HG03460 (cell line): ENCODE measurements around the gene RASA2.
A peak's percentile ranks its signal among the peaks of the same experiment; 100 is the strongest.
"Not testable (repeated sequence)": the region's sequence is repeated elsewhere in the genome, so short reads cannot be mapped to it uniquely, and the experiment has no call there.

Experiments used
- ATAC-seq: cut with Tn5 transposase; IDR thresholded peaks from one replicate; pipeline ENCODE4 v1.9.1; 2021; ENCODE audit not compliant: unreplicated experiment

RASA2 gene

DNA sequence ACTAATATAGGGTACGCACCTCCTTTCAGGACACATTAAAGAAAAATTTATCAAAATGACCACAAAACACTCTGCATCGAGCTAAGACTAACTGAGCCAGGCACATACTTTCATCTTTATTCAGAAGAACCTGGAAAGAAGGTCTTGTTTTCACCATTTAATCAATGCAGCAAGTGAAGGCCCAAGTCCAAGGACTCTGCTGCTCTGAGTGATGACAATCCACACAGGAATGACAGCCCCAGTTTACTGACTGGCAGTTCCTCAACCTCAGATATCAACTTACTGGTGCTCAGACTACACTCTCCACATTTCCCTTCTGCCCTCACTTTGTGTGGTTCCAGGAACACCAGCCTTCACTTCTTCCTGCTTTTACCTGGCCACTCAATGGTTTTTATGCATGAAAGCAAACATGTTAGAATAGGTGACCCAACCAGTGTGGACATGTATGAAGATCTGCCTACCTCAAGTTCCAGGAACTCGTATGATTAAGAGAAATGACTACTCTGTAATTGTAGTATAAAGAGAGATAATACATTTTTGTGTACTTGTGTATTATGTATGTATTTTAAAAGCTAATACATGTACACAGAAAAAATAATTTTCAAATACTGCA lies 29.1 kb upstream of the RASA2 start:
- no peak for ATAC-seq

DNA sequence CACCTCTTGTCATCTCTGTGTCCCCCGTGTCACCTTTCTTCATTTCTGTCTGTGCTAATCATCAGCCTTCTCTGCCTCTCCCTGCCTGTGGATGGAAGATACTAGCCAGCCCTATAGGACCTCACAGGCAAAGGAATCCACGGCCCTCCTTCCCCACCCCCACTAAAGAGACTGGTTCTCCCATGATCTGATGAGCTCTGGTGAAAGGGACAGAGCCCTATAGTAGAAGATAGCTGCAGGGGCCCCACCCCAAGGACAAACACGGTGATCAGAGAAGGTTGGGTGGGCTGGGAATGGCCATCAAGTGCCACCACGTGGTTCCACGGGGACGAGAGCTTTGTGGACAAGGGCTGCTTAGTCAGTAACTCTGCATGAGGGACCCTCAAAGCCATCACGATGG lies 27.8 kb upstream of the RASA2 start:
- no peak for ATAC-seq

DNA sequence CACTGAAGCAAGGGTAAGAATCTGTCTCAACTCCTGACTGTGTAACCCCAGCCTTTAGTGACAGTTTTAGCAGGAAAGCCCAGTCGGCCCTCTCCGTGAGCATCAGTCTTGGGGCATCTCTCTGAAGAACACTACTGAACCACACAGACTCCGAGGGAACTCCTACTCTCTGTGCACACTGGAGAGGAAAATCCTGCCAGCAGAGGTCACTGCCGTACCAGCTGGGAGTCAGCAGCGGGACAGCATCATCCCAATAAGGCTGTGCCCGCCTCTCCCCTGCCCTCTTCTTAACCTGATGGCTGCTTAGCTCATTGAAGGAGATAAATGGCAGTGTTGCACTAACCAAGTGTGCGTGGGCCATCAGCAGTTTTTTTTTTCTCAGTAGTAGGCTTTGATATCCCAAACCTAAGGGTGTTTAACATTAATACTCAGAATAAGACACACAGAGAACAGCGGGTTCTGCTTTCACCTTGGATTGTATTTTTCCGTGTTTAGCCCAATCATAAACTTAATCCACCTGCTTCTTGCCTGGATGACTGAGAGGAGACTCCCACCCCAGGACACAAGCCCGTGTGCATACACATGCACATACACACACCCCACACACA lies 26.6 kb upstream of the RASA2 start:
- peak; percentile 88 for ATAC-seq

DNA sequence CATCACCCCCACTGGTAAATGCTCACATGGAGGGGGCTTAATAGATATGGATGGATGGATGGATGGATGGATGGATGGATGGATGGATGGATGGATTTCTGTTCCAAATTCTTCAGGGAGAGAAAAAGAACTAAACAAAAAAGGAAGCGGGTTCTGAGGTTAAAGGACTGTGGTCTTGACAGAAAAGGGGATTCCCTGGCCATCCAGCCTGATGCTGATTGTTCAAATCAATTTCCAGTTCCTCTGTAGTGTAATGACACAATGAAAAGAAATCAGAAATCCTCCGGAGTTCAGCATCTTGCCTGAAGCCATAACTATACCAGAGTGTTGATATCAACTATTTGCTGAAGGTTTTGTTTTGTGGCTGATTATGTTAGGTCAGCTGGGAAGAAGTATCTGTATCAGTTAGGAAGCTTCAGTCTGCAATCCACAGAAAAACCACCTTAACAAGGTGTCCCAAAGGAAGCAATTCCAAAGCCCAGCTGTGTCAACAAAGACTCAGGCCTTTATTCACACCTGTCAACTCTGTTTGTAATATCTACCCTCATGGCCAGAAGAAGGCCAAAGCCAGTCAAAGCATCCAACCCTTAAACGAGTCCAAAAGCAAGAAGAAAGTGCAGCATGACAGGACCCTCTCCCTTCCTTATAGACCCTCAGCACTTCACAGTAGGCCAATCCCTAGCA lies 24.5 kb upstream of the RASA2 start:
- no peak for ATAC-seq

DNA sequence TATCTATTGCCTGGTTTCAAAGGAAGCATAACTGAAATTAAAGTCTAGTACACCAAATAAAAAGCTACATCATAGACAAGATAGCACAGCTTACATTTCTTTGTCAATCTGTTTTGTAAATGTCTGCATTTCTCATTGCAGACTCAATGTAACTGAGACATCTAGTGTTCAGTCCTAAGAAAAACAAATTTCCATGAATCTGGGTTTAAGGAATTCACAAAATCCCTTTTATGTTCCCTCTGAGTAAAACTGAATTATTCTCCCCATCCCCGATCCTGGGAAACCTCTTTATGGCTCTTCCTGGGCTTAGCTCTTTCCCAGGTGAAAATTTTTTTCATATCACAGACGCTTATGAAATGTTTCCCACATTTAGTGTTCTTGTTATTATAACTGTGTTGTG lies 21.6 kb upstream of the RASA2 start:
- ATAC-seq, result no peak

DNA sequence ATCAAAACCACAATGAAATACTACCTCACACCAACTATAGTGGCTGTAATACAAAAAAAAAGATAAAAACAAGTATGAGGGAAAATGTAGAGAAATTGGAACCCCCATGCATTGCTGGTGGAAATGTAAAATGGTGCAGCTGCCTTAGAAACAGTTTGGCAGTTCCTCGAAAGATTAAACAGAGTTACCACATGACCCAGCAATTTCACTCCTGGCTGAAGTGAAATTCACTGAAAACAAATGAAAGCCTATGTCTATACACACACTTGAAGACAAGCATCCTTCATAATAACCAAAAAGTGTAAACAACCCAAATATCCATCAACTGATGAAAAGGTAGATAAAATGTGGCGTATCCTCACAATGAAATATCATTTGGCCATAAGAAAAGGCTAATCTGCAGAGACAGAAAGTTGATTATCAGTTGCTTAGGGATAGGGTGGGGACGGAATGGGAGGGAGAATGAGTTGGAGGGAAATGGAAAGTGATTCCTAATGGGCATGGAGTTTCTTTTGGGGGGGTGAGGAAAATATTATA lies 20.1 kb upstream of the RASA2 start:
- ATAC-seq, result no peak

DNA sequence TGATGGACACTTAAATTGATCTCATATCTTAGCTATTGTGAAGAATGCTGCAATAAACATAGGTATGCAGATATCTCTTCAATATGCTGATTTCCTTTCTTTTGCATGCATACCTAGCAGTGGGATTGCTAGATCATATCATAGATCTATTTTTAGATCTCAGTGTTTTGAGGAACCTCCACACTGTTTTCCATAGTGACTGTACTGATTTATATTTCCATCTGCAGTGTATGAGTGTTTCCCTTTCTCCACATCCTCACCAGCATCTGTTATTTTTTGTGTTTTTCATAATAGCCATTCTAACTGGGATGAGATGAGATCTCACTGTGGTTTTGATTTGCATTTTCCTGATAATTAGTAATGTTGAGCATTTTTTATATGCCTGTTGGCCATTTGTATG lies 17.1 kb upstream of the RASA2 start:
- ATAC-seq, result no peak

DNA sequence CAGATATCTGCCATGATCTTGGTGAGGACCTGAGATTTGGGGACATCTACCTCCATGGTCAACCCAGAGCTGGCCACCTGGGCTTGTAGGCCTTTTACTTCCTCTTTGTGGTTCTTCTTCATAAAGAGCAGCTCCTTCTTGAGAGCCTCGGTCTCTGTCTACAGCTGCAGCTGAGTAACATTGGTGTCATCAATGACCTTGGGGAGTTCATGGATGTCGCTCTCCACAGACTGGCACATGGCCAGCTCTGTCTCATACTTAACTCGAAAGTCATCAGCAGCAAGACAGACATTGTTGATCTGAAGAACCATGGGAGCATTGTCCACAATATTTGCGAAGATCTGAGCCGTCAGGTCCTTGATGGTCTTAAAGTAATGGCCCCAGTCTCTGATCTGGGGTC lies 15.7 kb upstream of the RASA2 start:
- ATAC-seq, result no peak

DNA sequence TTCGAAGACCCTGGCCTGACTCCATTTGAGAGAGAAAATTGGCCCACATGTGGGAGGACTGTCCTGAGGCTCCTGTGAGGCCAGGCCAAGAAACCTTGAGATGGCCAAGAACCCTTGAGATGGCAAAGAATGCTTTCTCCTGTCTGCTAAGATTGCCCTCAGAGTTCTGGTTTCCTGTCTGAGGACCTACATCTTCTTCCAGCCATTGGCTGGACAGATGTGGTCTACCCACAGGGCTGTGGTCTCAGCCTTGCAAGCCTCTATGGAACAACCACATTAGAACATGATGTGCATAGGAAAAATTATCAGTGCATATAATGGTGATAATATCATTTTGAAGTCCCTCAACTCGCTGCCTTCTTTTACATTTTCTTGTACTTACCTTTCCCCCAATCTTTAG lies 10.8 kb upstream of the RASA2 start:
- ATAC-seq, result no peak

DNA sequence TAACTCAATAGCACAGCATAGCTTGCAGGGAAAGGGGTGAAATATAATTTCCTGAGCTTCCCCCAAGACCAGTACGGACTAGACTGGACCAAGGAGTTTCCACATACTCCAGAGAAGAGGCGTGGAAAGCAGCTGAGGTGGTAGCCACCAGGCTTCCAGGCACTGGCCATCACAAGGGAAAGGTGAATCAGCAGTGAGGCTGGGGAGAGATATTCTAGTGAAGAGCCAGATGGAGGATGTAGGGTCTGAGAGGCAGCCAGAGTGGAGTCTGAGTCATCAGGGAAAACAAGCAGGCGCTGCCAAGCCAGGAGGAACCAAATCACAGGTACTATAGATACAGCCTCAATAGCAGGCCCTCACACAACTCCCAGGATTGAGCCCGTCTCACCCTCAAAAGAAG lies 9.6 kb upstream of the RASA2 start:
- ATAC-seq, result no peak

DNA sequence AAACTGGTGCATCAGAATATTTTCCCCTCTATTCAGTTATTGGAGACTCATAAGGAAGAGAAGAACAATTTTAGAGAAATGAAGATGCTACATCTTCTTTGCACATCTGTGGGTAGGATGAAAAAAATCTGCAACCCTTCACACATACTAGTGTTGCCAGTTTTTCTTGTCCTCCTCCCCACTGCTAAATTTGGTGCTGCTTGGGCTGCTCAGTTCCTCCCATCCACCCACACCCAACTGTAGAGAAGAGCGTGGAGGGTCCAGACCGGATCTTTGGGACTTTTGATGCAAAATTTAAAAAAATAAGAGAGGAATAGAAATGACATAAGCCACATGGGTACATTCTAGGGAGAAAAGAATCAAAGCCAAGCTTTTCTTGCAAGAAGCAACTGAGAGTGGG lies 8.7 kb upstream of the RASA2 start:
- no peak for ATAC-seq

DNA sequence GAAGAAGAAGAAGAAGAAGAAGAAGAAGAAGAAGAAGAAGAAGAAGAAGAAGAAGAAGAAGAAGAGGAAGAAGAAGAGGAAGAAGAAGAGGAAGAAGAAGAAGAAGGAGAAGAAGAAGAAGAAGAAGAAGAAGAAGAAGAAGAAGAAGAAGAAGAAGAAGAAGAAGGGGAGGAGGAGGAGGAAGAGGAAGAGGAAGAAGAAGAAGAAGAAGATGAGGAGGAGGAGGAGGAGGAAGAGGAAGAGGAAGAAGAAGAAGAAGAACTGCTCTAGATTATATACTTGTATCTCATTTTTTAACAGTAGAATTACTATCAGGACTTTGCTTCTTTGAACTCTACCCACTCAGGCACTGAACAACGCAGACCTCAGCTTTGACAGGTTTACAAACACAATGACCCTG lies 8.0 kb upstream of the RASA2 start:
- ATAC-seq, result not testable (repeated sequence)

DNA sequence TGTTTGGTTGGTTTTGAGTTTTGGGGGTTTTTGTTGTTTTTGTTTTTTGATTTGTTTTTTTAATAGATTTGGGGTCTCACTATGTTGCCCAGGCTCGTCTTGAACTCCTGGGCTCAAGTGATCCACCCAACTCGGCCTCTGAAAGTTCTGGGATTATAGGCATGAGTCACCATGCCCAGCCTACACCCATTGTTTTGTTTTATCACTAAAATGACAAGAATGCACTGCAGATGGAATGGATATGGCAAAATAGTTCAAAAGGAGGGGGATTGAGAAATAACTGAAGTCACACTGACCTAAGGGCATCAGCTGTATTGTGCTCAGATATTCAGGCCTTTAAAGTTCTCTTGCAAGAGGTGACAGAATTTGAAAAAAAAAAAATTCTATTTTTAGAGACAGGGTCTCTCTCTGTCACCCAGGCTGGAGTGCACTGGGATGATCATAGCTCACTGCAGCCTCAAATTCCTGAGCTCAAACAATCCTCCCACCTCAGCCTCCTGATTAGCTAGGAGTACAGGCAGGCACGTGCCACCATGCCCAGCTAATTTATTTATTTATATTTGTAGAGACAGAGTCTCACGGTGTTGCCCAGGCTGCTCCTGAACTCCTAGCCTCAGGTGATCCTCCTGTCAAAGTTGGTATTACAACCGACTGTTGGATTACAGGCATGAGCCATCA lies 4.4 kb upstream of the RASA2 start:
- no peak for ATAC-seq

DNA sequence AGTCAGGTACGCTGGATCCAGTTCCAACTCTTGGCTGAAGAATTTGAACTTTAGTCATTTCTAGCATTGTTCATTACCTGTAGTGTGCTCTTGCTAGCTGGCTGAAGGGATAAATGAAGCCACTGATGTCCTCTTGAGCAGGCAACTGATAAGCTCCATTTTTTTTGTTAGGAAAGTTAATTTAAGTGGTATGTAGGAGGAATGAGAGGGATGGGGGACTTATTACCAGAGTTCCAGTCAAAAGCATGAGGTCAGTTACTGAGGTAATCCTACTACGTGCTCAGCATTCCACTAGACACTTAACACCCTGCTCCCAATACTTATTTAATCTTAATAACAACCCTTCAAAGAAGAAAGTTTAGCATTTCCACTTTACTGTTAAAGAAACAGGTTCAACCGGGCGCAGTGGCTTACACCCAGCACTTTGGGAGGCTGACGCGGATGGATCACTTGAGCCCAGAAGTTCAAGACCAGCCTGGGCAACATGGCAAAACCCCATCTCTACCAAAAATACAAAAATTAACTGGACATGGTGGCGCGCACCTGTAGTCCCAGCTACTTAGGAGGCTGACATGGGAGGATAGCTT lies 2.0 kb upstream of the RASA2 start:
- ATAC-seq, result no peak

DNA sequence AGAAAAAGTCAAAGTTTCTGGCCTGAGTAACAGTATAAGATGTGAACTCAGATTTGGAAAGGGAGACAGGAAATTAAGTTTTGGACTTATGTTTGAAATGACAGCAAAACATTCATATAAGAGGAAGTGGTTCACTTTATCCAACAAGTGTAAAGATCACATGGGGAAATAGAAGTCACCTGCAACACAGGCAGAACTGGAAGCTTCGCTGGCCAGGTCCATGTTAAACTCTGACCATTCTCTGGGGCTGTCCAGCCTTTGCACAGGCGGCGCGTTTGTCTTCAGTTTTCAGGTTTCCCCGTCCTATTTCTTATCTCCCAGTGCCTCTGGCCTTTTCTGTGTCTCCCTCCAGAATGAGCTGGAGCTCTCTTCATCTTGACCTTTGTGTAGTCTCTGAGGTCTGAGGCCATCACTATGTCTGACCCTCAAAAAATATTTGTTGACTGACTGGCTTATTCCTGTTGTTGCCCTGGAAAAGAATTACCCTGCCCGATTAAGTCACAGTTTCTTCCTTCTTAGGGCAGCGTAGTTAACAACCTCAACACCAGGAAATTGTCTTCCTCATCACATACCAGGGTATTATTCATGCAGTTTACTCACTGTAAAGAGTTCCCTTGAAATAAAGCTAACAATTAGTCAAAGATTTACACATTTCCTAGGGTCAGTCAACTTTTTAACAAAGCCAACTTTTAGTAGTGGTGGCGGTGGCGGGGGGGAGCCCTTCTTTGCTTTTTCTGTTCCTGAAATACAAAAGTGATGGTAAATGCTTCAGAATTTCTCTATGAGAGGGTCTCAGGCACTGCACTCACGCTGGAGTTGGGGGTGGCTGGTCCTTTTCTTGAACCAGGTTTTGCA lies 959 bp upstream of the RASA2 start:
- no peak for ATAC-seq

DNA sequence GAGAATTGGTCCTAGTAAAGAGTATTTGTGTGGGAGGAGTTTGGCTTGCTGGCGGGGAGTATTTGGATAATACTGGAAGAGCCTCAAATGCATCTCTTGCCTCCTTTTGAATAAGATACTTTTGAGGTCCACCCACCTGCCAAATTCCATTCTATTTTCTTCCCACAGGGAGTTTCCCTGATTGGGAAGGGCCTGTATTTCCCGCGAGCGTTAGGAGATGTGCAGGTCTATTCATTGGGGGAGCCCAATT lies 406 bp upstream of the RASA2 start:
- no peak for ATAC-seq

DNA sequence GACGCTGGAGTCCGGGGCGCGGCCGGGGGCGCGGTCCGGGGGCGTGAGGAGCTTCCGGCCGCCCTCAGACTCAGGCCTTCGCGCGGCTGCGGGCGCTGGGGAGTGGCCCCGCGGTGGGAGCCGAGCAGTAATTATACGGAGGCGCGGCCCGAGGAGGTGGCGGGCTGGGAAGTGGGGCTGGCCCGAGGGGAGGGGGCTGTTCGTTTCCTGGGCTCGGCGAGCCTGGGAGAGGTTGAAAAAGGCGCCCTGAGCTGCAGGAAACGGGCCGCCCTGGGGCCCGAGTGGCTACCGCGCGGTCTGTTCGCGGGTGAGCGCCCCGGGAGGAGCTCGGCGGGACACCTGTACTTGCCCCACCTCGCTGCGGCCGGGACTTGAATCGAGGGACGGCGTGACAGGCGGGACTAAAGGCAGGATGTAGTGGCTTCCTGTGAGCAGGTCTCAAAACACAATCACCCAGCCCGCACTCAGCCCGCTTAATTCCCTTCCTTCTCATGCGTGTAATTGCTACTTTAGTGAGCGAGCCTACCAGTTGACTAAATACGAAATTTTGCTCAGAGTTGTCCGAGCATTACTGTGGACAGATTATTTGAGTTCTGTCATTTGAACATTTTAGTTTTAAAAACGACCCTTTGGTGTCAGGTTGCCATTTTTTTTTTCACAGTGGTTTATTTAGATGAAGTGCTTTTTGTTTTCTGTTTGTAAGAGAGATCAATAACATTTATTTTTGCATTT lies 860 bp downstream of the RASA2 start:
- ATAC-seq, result peak; percentile 80

DNA sequence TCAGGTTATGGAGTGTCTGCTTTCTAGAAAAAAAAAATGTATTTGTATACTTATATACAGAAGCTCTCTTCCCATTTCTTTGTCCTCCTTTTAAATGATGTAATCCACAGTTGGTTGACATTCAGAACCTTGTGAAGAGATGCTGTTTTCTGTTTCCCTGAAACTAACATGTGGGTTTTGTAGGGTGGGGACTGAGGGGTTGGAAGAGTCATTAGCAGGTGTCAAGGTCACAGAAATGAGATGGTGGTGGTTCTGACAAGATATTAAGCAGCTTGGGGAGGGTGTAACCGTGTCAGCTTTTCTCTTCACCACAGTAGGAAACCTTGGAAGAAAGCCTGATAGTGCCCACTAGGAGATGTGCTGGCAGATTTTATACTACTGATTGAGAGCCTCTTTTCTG lies 2.4 kb downstream of the RASA2 start:
- ATAC-seq, result no peak

DNA sequence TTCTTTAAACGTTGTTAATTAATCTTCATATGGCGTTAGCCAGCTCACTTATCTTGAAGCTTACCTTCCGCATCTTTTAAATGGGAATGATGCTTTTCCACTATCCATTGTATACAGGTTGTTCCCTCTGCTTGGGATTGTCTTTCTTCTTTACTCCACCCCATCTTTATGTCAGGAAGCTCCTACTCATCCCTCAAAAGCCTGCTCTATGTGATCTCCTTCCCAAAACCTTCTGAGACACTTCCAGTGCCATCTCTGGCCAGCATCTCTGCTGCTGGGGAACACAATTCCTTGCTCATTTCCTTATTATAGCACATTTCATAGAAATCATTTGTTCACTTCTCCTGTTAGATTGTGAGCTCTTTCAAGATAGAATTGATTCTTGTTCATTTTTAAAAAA lies 4.3 kb downstream of the RASA2 start:
- no peak for ATAC-seq

DNA sequence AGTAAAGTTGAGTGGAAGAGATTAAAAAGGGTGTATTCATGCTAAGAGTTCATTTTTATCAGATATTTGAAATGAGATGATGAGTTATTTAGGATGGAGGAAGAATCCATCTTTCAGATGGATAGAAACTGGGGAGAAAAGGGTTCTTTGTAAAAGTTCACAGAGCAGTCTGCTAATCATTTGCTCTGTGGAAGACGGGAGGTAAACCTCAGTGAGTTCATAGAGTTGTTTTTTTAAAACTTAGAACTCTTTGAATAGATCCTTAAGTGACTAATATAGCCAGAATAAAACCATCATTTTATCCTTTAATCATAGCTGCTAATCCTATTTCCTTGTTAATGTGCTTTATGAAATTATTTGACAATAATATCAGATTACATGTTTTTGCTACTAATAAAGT lies 5.1 kb downstream of the RASA2 start:
- ATAC-seq, result no peak
